ENCODE data around the gene ANKRD28. TPM values are rescaled to one million over a fixed set of nuclear protein-coding genes. Genes with fewer than 3 reads are reported as not detected.

The ANKRD28 gene
- total and polyA plus RNA-seq, 9 donors: 21.2 to 79.4 (median 43.8) TPM

- no peaks in the 10 kb centered on the region for H3K9me3 ChIP-seq
- no peaks in the 10 kb centered on the region for H3K36me3 ChIP-seq
- TF ChIP-seq POLR2A (IDR thresholded peaks at IDR 0.05) (no peak), CTCF (IDR thresholded peaks at IDR 0.05) (no peak), EP300 (IDR thresholded peaks at IDR 0.05) (no peak)
- H3K27ac ChIP-seq: no peak overlapping the region
- DNase-seq: no peak
- H3K27me3 ChIP-seq: no peaks in the 10 kb centered on the region
- H3K4me1 ChIP-seq (ENCODE audit: insufficient read depth): peaks cover 5% of the 10 kb centered on the region
- H3K4me3 ChIP-seq: no peak overlapping the region
- intact Hi-C loops (cut with DNase I): no loop called here
- 38 to 51% (median 42%) methylated on average over 4 of the region's 4 CpGs for WGBS, 3 donors
These were observed 150.1 kb downstream of the ANKRD28 start for GRCh38 chr3:15647611-15648167.

GRCh38 chr3:15646851-15647511 lies 150.8 kb downstream of the ANKRD28 start:
- Histone ChIP-seq H3K4me3 (no peak overlapping the region), H3K4me1 (ENCODE audit: insufficient read depth) (peaks cover 5% of the 10 kb centered on the region), H3K36me3 (no peaks in the 10 kb centered on the region), H3K9me3 (no peaks in the 10 kb centered on the region), H3K27ac (peak overlapping the region in 1 of 2 donors; percentile 24), H3K27me3 (no peaks in the 10 kb centered on the region)
- 20 to 55% (median 36%) methylated on average over 13 of the region's 13 CpGs for WGBS, 3 donors
- intact Hi-C loops (cut with DNase I): no loop called here
- peak; percentile 45 to 69 (median 56) for DNase-seq
- TF ChIP-seq EP300 (IDR thresholded peaks at IDR 0.05) (no peak), CTCF (IDR thresholded peaks at IDR 0.05) (no peak), POLR2A (IDR thresholded peaks at IDR 0.05) (no peak)

GRCh38 chr3:15645740-15646501 lies 151.9 kb downstream of the ANKRD28 start:
- TF ChIP-seq EP300 (IDR thresholded peaks at IDR 0.05) (no peak), CTCF (IDR thresholded peaks at IDR 0.05) (no peak), POLR2A (IDR thresholded peaks at IDR 0.05) (no peak)
- no peaks in the 10 kb centered on the region for H3K36me3 ChIP-seq
- WGBS, 3 donors: 27 to 54% (median 34%) methylated on average over 18 of the region's 18 CpGs
- no peaks in the 10 kb centered on the region for H3K27me3 ChIP-seq
- H3K4me3 ChIP-seq: no peak overlapping the region
- intact Hi-C loops (cut with DNase I): no loop called here
- H3K9me3 ChIP-seq: no peaks in the 10 kb centered on the region
- H3K27ac ChIP-seq: no peak overlapping the region
- H3K4me1 ChIP-seq (ENCODE audit: insufficient read depth): peaks cover 5% of the 10 kb centered on the region
- DNase-seq: peak in 3 of 5 donors; percentile 37 to 53 (median 38)

- DNase-seq: no peak
- Histone ChIP-seq H3K27me3 (no peaks in the 10 kb centered on the region), H3K9me3 (no peaks in the 10 kb centered on the region), H3K4me1 (ENCODE audit: insufficient read depth) (peaks cover 5% of the 10 kb centered on the region), H3K4me3 (no peak overlapping the region), H3K27ac (no peak overlapping the region), H3K36me3 (no peaks in the 10 kb centered on the region)
- WGBS, 3 donors: 91 to 98% (median 92%) methylated on average over 6 of the region's 6 CpGs
- TF ChIP-seq CTCF (IDR thresholded peaks at IDR 0.05) (no peak), POLR2A (IDR thresholded peaks at IDR 0.05) (no peak), EP300 (IDR thresholded peaks at IDR 0.05) (no peak)
- intact Hi-C loops (cut with DNase I): no loop called here
These were observed 152.5 kb downstream of the ANKRD28 start for GRCh38 chr3:15645246-15645645.

All from ovary (tissue), 9 donors.